ENCODE data around the gene SH3RF3. TPM values are rescaled to one million over a fixed set of nuclear protein-coding genes. Genes with fewer than 3 reads are reported as not detected.

The SH3RF3 gene
- total and polyA plus RNA-seq, 9 of the 15 experiments (the other 6 are each of a cell fraction or from before 2014, with no cell fraction given), result 0.02 TPM; not detected in 8

GRCh38 chr2:109517118-109517889, 388.3 kb downstream of the SH3RF3 start:
- ATAC-seq (no peak), FAIRE-seq (no peak), DNase-seq (ENCODE audit: extremely low read depth in 1 of 4, low spot score in 3 of 4) (no peak)
- Histone ChIP-seq H3K79me2 (ENCODE audit: control insufficient read depth, insufficient read depth, low read length) (no peaks in the 10 kb centered on the region), H3K4me3 (no peak overlapping the region), H2AFZ (ENCODE audit: low read depth, low read length) (no peak overlapping the region), H3K4me1 (replicated peaks in 1 of 2; ENCODE audit: control insufficient read depth in 2 of 2, insufficient read depth in 2 of 2, low read length in 2 of 2) (peaks cover 0 to 6% of the 10 kb centered on the region in 2 experiments; a peak in 1 of 5 replicates), H3K27ac (ENCODE audit: extremely low read depth, low read depth, low read length) (no peak overlapping the region), H3K4me2 (ENCODE audit: insufficient read depth, low read length) (no peak overlapping the region), H3K9me3 (replicated peaks; ENCODE audit: control insufficient read depth, insufficient read depth, low read depth, low read length) (no peaks in the 10 kb centered on the region), H3K36me3 (ENCODE audit: control insufficient read depth, insufficient read depth, low read length) (no peaks in the 10 kb centered on the region), H3K27me3 (ENCODE audit: control insufficient read depth in 2 of 2, insufficient read depth in 2 of 2, low read length in 2 of 2) (peaks cover 5 to 30% of the 10 kb centered on the region in 2 experiments; a peak in 4 of 5 replicates), H3K9me1 (ENCODE audit: control insufficient read depth, insufficient read depth, low read length) (no peaks in the 10 kb centered on the region), H3K9ac (ENCODE audit: insufficient read depth in 1 of 2, low read depth in 2 of 2, low read length in 2 of 2) (no peak overlapping the region; a peak in 1 of 4 replicates), H4K20me1 (replicated peaks; ENCODE audit: control insufficient read depth, insufficient read depth, low read length) (peaks cover 4% of the 10 kb centered on the region)
- CTCF ChIA-PET (ENCODE audit: low intra/inter-chr PET ratio), result no interaction called here
- no peak for TF ChIP-seq SIN3A (IDR thresholded peaks at IDR 0.05; ENCODE audit: borderline replicate concordance in 2 of 2, control insufficient read depth in 1 of 2, low read depth in 2 of 2, low read length in 2 of 2)
- TF ChIP-seq NFIC (IDR thresholded peaks at IDR 0.05), result no peak
- no peak for TF ChIP-seq KLF1 (tag; IDR thresholded peaks at IDR 0.05)
- TF ChIP-seq HMG20A (CRISPR knock-in tag; conservative IDR thresholded peaks at IDR 0.05), result no peak
- no peak for TF ChIP-seq TFE3 (CRISPR knock-in tag; IDR thresholded peaks at IDR 0.05)
- TF ChIP-seq FOXK2 (conservative IDR thresholded peaks at IDR 0.05 in 1 of 2, IDR thresholded peaks at IDR 0.05 in 1 of 2; ENCODE audit: low read depth in 2 of 2), result no peak
- no peak for TF ChIP-seq SRSF7 (optimal IDR thresholded peaks at IDR 0.05; ENCODE audit: low read depth, low read length)
- no peak for TF ChIP-seq HDAC2 (IDR thresholded peaks at IDR 0.05)
- no peak for TF ChIP-seq ZNF143 (CRISPR knock-in tag; IDR thresholded peaks at IDR 0.05)
- TF ChIP-seq BRD4 (IDR thresholded peaks at IDR 0.05), result no peak
- TF ChIP-seq HEY1 (CRISPR knock-in tag; IDR thresholded peaks at IDR 0.05; ENCODE audit: borderline replicate concordance), result no peak
- in situ Hi-C loops (cut with MboI) (no loop called here), intact Hi-C loops (cut with micrococcal nuclease) (no loop called here)
- BruUV-seq (replicated peaks), result no TSS peak
- 3% methylated on average over 25 of the region's 26 CpGs for WGBS (ENCODE audit: insufficient coverage, low coverage, missing lambda C conversion rate)
- POLR2A ChIA-PET, result interaction anchor here (0.8 kb wide), 1 partner anchor 9 kb away, joined by 3 read pairs; no protein-coding TSS in a partner anchor
